Measurements from ENCODE around the gene CDH4. TPM values are rescaled to one million over a fixed set of nuclear protein-coding genes. Genes with fewer than 3 reads are reported as not detected.
A peak's percentile ranks its signal among the peaks of the same experiment; 100 is the strongest.

CDH4 gene
- total RNA-seq, 2 experiments from 2014 or later, result 0.11 to 0.18 TPM

DNA sequence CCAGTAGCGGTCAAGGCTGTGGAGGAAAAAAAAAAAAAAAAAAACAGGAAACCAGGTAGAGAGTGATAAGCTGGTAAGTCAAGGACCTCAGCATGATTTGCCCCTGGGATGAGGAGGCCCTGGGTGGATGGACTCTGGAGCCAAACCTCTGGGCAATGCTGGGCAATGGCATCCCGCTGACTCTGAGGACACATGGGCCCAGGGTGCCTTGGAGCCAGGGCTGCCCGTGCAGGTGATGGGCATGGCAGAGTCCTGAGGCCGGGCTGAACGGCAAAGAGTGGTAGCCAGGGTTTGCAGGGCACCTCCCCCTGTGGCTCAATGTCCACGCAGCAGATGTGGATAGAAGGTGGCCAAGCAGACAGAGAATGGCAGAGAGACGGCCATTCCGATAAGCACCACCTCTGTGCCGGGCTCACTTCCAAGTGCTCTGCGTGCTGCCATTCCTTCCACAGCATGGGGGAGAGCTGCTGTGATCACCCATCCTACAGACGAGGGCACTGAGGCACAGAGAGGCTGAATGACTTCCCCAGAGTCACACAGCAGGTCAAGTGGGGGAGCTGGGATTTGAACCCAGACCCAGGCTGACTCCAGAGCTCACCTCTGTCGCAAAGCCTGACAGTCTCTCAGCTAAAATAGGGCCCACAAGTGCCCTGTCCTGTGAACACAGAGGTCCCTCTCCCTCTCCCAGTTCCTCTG is 353.9 kb downstream of the CDH4 start:
- DNase-seq, result no peak
- TF ChIP-seq, protein P1, sequence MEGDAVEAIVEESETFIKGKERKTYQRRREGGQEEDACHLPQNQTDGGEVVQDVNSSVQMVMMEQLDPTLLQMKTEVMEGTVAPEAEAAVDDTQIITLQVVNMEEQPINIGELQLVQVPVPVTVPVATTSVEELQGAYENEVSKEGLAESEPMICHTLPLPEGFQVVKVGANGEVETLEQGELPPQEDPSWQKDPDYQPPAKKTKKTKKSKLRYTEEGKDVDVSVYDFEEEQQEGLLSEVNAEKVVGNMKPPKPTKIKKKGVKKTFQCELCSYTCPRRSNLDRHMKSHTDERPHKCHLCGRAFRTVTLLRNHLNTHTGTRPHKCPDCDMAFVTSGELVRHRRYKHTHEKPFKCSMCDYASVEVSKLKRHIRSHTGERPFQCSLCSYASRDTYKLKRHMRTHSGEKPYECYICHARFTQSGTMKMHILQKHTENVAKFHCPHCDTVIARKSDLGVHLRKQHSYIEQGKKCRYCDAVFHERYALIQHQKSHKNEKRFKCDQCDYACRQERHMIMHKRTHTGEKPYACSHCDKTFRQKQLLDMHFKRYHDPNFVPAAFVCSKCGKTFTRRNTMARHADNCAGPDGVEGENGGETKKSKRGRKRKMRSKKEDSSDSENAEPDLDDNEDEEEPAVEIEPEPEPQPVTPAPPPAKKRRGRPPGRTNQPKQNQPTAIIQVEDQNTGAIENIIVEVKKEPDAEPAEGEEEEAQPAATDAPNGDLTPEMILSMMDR (IDR thresholded peaks at IDR 0.05), result no peak
- no peaks in the 10 kb centered on the region for H3K36me3 Mint-ChIP-seq (ENCODE audit: low read depth)
- peaks cover 6% of the 10 kb centered on the region for H3K9me3 Mint-ChIP-seq
- intact Hi-C loops (cut with micrococcal nuclease), result no loop called here
- H3K27ac Mint-ChIP-seq, result no peak overlapping the region
- no peak overlapping the region for H3K4me3 Mint-ChIP-seq
- H3K27me3 Mint-ChIP-seq, result no peaks in the 10 kb centered on the region
- POLR2A ChIA-PET, result no interaction called here
- H3K4me1 Mint-ChIP-seq (ENCODE audit: low read depth), result no peaks in the 10 kb centered on the region
- ATAC-seq, result no peak
- CTCF ChIA-PET, result no interaction called here

DNA sequence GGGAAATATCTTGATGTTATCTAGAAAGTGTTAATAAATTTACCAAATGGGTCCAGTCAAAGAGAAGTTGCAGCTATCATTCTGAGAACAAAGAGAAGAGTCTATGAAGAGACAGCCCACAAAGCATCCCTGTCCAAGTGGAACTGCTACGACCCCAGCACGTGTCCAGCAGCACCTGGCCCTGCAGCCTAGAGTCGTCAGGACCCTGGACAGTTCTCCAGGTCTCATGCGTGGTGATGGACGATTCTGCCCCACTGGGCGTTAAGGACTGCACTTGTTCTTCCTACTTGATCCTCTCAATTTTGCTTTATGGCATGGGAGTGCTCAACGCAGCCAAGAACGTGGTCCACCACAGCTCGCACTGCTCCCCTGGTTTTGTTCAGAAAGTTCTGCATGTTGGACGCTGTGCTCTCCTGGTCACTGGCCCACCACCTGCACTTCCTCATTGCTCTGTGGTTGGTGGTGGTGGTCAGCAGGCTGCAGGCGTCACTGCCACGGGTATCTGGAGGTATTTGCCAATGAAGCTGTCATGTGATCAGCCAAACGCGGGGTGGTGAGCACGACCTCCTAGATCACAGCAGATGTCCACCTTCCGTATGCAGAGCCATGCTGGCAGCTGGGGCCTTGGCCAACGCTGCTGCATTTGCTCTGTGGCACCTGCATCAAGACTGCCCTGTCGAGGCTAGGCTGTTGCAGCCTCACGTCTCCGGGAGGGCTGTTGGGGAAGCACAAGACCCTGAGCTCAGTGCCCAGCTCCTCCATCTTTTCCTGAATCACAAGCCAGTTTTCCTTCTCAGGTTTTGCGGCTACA is 356.4 kb downstream of the CDH4 start:
- ATAC-seq, result no peak
- no peaks in the 10 kb centered on the region for H3K36me3 Mint-ChIP-seq (ENCODE audit: low read depth)

DNA sequence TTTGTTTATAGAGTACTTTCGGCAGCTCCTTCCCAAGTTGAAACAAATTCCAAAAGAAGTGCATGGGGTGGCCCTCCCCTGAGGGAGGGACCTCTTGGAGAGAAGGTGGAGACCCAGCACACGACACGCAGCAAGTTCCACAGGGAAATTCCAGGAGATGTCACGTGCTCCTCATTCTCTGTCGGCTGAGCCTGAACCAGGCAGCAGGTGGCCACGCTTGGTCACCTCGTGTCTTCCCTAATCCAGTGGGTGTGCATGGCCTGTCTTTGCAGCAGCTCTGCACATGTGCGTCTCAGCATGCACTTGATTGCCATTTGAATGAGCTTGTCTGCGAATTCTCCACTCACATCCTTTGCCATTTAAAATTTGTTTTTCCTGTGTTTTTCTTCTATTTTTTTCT is 357.4 kb downstream of the CDH4 start:
- ChIA-PET POLR2A (no interaction called here), CTCF (no interaction called here)
- Mint-ChIP-seq H3K9me3 (peaks cover 4% of the 10 kb centered on the region), H3K27me3 (no peaks in the 10 kb centered on the region), H3K27ac (no peak overlapping the region), H3K4me3 (no peak overlapping the region), H3K36me3 (ENCODE audit: low read depth) (no peaks in the 10 kb centered on the region), H3K4me1 (ENCODE audit: low read depth) (no peaks in the 10 kb centered on the region)
- intact Hi-C loops (cut with micrococcal nuclease), result no loop called here
- ATAC-seq (no peak), DNase-seq (no peak)
- TF ChIP-seq, protein P1 (IDR thresholded peaks at IDR 0.05), result no peak

More for the DNA sequence above, 356.4 kb downstream of the CDH4 start:
- no peak overlapping the region for H3K4me3 Mint-ChIP-seq
- no peaks in the 10 kb centered on the region for H3K27me3 Mint-ChIP-seq
- peak; percentile 6 for DNase-seq
- intact Hi-C loops (cut with micrococcal nuclease), result no loop called here
- H3K4me1 Mint-ChIP-seq (ENCODE audit: low read depth), result no peaks in the 10 kb centered on the region
- peaks cover 4% of the 10 kb centered on the region for H3K9me3 Mint-ChIP-seq
- H3K27ac Mint-ChIP-seq, result no peak overlapping the region
- ChIA-PET POLR2A (no interaction called here), CTCF (no interaction called here)
- TF ChIP-seq, protein P1 (IDR thresholded peaks at IDR 0.05), result no peak

DNA sequence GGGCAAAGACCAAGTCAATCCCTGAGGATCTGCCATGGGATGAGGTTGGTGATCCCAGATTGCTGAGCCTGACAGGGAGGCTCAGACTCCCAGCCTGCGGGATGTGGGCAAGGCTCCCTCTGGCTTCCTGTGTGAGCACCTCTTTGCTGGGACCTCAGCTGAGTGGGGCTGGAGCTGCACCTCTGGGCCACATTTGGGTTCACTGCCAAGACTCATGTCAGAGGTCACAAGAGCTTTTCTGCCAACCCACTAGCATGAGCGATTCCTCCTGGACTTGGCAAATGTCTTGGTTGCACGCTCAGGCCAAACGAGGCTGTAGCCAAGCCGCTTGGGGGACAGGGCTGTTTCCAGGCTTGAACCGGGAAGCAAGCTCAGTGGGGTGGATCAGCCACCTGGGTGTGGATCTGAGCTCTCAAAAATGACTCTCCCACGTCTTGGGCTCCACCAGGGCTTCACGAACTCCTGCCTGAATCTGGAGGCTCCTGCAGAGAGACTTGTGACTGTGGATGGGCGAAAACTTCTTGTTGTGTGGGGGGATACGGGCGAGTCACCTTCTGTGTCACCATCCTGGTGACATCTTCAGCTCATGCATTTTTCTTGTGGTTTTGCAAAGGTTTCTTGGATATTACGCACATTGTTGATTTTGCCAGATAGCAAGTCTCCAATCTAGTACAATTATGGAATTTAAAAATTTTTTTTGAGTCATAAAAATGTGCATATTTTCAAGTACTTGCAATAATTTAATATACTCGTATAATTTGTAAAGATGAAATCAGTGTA is 359.5 kb downstream of the CDH4 start:
- Mint-ChIP-seq H3K27me3 (no peaks in the 10 kb centered on the region), H3K4me1 (ENCODE audit: low read depth) (no peaks in the 10 kb centered on the region), H3K27ac (no peak overlapping the region), H3K4me3 (no peak overlapping the region), H3K36me3 (ENCODE audit: low read depth) (no peaks in the 10 kb centered on the region), H3K9me3 (peaks cover 4% of the 10 kb centered on the region)
- DNase-seq (no peak), ATAC-seq (no peak)
- TF ChIP-seq, protein P1 (IDR thresholded peaks at IDR 0.05), result no peak
- intact Hi-C loops (cut with micrococcal nuclease), result no loop called here
- ChIA-PET CTCF (no interaction called here), POLR2A (no interaction called here)
